ENCODE data around the gene RNF32. TPM values are rescaled to one million over a fixed set of nuclear protein-coding genes. Genes with fewer than 3 reads are reported as not detected.
"Not testable (repeated sequence)": the region's sequence is repeated elsewhere in the genome, so short reads cannot be mapped to it uniquely, and the experiment has no call there.

Gene RNF32
- total and polyA plus RNA-seq, 2 experiments from 2014 or later: 0.92 to 2.3 TPM

DNA sequence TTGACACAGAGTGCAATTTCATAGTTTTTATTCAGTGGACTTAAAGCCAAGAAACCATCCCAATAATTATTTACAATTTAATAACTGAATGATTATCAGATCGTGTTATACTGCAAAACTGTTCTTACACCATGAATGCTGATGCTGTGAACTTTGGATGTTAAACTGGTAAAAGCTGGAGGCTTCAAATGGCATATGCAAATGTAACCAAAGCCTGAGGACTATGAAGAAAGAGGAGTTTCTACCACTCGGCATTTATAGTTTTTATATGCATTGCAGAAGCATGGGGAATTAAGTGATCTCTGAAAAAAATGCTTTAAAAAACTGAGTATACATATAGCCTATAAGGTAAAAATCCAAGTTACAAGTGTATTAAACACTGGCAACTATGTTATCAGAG, 42.4 kb downstream of the RNF32 start:
- H3K4me3 ChIP-seq: no peak overlapping the region
- no peak overlapping the region for H3K27ac ChIP-seq
- no peaks in the 10 kb centered on the region for H3K9me3 ChIP-seq (ENCODE audit: low read depth)
- H3K36me3 ChIP-seq: peaks cover 26% of the 10 kb centered on the region
- TF ChIP-seq, protein P1, sequence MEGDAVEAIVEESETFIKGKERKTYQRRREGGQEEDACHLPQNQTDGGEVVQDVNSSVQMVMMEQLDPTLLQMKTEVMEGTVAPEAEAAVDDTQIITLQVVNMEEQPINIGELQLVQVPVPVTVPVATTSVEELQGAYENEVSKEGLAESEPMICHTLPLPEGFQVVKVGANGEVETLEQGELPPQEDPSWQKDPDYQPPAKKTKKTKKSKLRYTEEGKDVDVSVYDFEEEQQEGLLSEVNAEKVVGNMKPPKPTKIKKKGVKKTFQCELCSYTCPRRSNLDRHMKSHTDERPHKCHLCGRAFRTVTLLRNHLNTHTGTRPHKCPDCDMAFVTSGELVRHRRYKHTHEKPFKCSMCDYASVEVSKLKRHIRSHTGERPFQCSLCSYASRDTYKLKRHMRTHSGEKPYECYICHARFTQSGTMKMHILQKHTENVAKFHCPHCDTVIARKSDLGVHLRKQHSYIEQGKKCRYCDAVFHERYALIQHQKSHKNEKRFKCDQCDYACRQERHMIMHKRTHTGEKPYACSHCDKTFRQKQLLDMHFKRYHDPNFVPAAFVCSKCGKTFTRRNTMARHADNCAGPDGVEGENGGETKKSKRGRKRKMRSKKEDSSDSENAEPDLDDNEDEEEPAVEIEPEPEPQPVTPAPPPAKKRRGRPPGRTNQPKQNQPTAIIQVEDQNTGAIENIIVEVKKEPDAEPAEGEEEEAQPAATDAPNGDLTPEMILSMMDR (IDR thresholded peaks at IDR 0.05; ENCODE audit: low read depth, low read length): no peak
- no peaks in the 10 kb centered on the region for H3K4me1 ChIP-seq (ENCODE audit: low read depth)
- H3K27me3 ChIP-seq: no peaks in the 10 kb centered on the region
- DNase-seq (ENCODE audit: low read depth in 1 of 2, low spot score in 1 of 2): no peak

DNA sequence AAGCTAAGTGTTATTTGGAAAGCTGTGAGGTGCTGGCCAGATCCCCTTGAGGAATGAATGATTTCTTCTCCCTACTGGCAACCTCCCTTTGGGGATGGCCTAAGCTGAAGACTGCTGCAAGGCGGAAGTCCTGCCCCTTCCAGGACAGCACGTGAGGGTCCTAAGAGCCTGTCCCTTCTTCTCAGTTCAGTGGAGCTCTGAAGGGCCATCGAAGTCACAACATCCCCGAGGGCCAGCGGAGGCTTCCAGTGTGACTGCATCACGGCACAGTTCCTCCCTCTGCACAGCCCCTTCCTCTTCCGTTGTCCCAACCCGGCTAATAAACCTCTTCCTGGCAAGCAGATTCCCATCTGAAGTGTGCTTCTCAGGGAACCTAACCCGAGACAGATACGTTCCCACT, 43.7 kb downstream of the RNF32 start:
- Histone ChIP-seq H3K36me3 (peaks cover 26% of the 10 kb centered on the region), H3K27me3 (no peaks in the 10 kb centered on the region), H3K9me3 (ENCODE audit: low read depth) (no peaks in the 10 kb centered on the region), H3K4me3 (no peak overlapping the region), H3K4me1 (ENCODE audit: low read depth) (no peaks in the 10 kb centered on the region), H3K27ac (no peak overlapping the region)
- no peak for DNase-seq (ENCODE audit: low read depth in 1 of 2, low spot score in 1 of 2)
- TF ChIP-seq, protein P1 (IDR thresholded peaks at IDR 0.05; ENCODE audit: low read depth, low read length): no peak

DNA sequence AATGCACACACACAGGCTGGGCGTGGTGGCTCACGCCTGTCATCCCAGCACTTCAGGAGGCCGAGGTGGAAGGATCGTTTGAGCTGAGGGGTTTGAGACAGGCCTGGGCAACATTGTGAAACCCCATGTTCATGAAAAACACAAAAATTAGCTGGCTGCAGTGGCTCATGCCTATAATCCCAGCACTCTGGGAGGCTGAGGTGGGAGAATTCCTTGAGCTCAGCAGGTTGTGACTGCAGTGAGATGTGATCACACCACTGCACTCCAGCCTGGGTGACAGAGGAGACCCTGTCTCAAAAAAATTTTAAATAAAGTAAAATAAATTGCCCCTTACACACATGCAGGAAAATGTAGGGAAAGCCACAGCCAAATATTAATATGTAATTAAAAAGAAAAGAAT, 44.1 kb downstream of the RNF32 start:
- Histone ChIP-seq H3K36me3 (peaks cover 26% of the 10 kb centered on the region), H3K4me1 (ENCODE audit: low read depth) (no peaks in the 10 kb centered on the region), H3K9me3 (ENCODE audit: low read depth) (no peaks in the 10 kb centered on the region), H3K27ac (no peak overlapping the region), H3K27me3 (no peaks in the 10 kb centered on the region), H3K4me3 (no peak overlapping the region)
- no peak for DNase-seq (ENCODE audit: low read depth in 1 of 2, low spot score in 1 of 2)
- TF ChIP-seq, protein P1 (IDR thresholded peaks at IDR 0.05; ENCODE audit: low read depth, low read length): no peak

DNA sequence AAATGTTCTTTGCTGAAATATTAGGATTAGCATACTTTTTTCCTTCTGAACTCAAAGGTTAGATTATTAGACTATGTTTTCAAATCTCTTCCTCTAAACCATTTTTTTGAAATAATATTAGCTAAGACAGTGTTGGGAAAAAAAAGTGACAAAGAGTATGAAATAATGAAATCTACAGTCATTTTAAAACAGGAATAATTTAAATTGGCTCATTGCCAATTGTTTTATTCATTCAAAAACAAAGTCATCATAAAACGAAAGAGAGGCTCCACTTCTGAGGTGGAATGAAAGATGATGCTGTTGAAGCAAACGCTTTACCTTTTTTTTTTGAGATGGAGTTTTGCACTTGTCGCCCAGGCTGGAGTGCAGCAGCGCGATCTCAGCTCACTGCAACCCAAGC, 51.2 kb downstream of the RNF32 start:
- Histone ChIP-seq H3K4me3 (no peak overlapping the region), H3K27me3 (no peaks in the 10 kb centered on the region), H3K9me3 (ENCODE audit: low read depth) (no peaks in the 10 kb centered on the region), H3K4me1 (ENCODE audit: low read depth) (no peaks in the 10 kb centered on the region), H3K27ac (no peak overlapping the region), H3K36me3 (peaks cover 5% of the 10 kb centered on the region)
- DNase-seq (ENCODE audit: low read depth in 1 of 2, low spot score in 1 of 2): no peak
- TF ChIP-seq, protein P1 (IDR thresholded peaks at IDR 0.05; ENCODE audit: low read depth, low read length): no peak

DNA sequence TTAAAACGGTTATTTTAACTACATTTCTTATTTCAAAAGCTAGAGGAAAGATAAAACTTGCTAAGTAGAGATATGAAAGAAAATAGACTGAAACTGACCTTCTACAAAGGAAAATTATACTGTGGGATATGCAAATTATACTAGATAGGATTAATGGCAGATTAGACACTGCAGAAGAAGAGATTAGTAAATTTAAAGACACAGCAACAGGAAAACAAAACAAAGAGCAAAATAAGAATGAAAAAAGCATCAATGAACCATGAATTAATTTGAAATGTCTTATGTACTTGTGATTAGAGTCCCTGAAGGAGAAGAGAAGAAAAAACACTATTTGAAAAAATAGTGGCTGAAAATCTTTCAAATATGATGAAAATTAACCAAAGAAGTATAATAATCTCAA, 52.3 kb downstream of the RNF32 start:
- Histone ChIP-seq H3K27me3 (no peaks in the 10 kb centered on the region), H3K9me3 (ENCODE audit: low read depth) (no peaks in the 10 kb centered on the region), H3K36me3 (no peaks in the 10 kb centered on the region), H3K27ac (no peak overlapping the region), H3K4me3 (no peak overlapping the region), H3K4me1 (ENCODE audit: low read depth) (no peaks in the 10 kb centered on the region)
- TF ChIP-seq, protein P1 (IDR thresholded peaks at IDR 0.05; ENCODE audit: low read depth, low read length): no peak
- DNase-seq (ENCODE audit: low read depth in 1 of 2, low spot score in 1 of 2): no peak

DNA sequence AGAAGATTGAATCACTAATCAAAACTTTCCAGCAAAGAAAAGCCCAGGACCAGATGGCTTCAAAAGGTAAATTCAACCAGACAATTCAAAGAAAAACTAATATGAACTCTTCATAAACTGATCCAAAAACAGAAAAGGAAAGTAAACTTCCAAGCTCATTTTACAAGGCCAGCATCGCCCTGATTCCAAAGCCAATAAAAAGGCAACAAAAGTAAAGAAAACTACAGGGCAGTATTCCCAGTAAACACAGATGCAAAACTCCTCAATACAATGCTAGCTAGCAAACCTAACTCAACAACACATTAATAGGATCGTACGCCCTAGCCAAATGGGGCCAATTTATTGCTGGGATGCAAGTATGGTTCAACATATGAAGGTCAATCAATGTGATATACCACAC, 53.1 kb downstream of the RNF32 start:
- Histone ChIP-seq H3K9me3 (ENCODE audit: low read depth) (no peaks in the 10 kb centered on the region), H3K27me3 (no peaks in the 10 kb centered on the region), H3K27ac (no peak overlapping the region), H3K36me3 (no peaks in the 10 kb centered on the region), H3K4me1 (ENCODE audit: low read depth) (no peaks in the 10 kb centered on the region), H3K4me3 (no peak overlapping the region)
- no peak for DNase-seq (ENCODE audit: low read depth in 1 of 2, low spot score in 1 of 2)
- TF ChIP-seq, protein P1 (IDR thresholded peaks at IDR 0.05; ENCODE audit: low read depth, low read length): no peak

DNA sequence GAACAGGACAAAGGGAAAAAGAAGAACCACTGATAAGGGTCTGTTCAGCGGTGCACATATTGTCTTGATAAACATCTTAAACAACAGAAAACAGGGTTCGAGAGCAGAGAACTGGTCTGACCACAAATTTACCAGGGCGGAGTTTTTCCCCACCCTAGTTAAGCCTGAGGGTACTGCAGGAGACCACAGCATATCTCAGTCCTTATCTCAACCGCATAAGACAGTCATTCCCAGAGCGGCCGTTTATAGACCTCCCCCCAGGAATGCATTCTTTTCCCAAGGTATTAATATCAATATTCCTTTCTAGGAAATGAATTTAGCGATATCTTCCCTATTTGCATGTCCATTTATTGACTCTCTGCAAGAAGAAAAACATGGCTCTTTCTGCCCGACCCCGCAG, 56.7 kb downstream of the RNF32 start:
- H3K4me3 ChIP-seq; H3K9me3 ChIP-seq (ENCODE audit: low read depth); H3K27ac ChIP-seq; H3K27me3 ChIP-seq; H3K4me1 ChIP-seq (ENCODE audit: low read depth); DNase-seq (ENCODE audit: low read depth in 1 of 2, low spot score in 1 of 2); H3K36me3 ChIP-seq: not testable (repeated sequence)

DNA sequence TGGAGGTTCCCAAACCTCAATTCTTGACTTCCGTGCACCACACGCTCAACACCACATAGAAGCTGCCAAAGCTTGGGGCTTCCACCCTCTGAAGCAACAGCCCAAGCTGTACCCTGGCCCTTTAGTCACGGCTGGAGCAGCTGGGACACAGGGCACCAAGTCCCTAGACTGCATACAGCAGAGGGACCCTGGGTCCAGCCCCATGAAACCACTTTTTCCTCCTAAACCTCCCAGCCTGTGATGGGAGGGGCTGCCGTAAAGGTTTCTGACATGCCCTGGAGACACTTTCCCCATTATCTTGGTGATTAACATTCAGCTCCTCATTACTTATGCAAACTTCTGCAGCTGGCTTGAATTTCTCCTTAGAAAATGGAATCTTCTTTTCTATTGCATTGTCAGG, 57.9 kb downstream of the RNF32 start:
- not testable (repeated sequence) for H3K27ac ChIP-seq; H3K36me3 ChIP-seq; DNase-seq (ENCODE audit: low read depth in 1 of 2, low spot score in 1 of 2); H3K27me3 ChIP-seq; H3K4me1 ChIP-seq (ENCODE audit: low read depth); H3K9me3 ChIP-seq (ENCODE audit: low read depth); H3K4me3 ChIP-seq

All from cardiac muscle cell (in vitro differentiated cells and primary cell).